Measurements from ENCODE around the gene EIF3I. TPM values are rescaled to one million over a fixed set of nuclear protein-coding genes. Genes with fewer than 3 reads are reported as not detected.
"Not testable (repeated sequence)": the region's sequence is repeated elsewhere in the genome, so short reads cannot be mapped to it uniquely, and the experiment has no call there.

EIF3I gene
- polyA plus RNA-seq, 4 donors: 147 to 179 (median 174) TPM

DNA sequence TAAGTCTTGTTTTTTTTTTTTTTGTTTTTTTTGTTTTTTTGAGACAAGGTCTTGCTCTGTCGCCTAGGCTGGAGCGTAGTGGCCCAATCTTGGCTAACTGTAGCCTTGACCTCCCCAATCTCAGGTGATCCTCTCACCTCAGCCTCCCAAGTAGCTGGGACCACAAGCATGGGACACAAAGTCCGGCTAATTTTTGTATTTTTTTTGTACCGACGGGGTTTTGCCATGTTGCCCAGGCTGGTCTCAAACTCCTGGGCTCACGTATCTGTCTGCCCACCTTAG is 35.0 kb downstream of the EIF3I start:
- DNase-seq (ENCODE audit: low read depth in 4 of 4, low spot score in 2 of 4): no peak

DNA sequence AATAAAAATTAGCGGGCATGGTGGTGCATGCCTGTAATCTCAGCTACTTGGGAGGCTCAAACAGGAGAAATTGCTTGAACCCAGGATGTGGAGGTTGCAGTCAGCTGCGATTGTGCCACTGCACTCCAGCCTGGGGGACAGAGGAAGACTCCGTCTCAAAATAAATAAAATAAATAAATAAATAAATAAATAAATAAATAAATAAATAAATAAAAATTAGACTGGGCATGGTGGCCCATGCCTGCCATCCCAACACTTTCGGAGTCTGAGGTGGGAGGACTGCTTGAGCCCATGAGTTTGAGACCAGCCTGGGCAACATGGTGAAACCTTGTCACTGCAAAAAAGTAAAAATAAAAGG is 41.0 kb downstream of the EIF3I start:
- not testable (repeated sequence) for DNase-seq (ENCODE audit: low read depth in 4 of 4, low spot score in 2 of 4)

GRCh38 chr1:32263744-32264143 is 41.5 kb downstream of the EIF3I start:
- DNase-seq (ENCODE audit: low read depth in 4 of 4, low spot score in 2 of 4): no peak

DNA sequence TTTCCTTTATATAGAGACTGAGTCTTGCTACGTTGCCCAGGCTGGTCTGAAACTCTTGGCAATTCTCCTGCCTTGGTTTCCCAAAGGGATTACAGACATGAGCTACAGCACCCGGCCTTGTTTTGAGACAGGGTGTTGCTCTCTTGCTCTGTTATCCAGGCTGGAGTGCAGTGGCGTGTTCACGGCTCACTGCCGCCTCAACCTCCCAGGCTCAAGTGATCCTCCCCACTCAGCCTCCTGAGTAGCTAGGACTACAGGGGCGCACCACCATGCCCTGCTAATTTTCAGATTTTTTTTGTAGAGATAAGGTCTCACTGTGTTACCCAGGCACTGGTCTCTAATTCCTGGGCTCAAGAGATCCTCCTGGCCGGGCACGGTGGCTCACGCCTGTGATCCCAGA is 43.6 kb downstream of the EIF3I start:
- no peak for DNase-seq (ENCODE audit: low read depth in 4 of 4, low spot score in 2 of 4)

DNA sequence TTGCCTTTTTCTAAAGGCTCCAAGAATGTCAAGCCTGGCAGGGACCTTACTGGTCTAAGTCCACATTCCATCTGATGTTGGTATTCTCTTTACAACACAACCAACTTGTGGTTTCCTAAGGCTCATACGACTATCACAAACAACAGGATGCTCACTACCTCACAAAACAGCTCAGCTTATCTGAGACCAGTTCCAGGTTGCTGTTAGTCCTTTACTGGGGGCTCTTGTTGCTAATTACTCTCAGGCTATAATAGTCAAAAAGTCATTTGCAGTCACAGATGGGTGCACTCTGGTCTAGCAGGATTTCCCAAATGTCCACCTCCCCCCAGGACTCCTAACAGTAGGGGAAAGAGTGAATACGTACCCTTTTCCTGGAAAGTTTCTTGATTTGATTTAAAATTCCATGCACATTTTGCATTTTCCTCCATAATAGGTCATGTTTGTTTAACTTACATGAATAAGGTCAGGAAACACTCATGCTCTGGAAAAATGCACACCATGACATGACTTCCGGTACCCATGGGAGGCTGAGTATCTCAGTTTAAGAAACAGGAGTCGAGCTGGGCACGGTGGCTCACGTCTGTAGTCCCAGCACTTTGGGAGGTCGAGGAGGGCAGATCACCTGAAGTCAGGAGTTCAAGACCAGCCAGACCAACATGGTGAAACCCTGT is 44.8 kb downstream of the EIF3I start:
- DNase-seq (ENCODE audit: low read depth in 4 of 4, low spot score in 2 of 4): no peak

DNA sequence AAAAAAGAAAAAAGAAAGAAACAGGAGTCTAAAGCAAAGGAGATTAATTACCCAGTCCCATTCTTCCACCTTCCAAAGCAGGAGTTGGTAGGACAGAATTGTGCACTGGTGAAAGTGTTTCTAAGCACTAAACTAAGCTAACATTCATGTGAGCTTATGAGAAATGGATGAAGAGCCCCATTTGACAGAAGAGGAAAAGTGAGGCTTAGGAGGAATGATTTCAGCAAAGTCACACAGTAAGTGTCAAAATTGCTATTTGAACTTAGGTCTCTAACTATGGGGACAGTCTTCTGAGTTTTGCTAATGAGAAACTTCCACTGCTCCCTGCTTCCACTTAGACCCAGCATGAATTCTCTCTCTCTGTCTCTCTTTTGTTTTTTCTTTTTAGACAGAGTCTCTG is 47.5 kb downstream of the EIF3I start:
- DNase-seq (ENCODE audit: low read depth in 4 of 4, low spot score in 2 of 4): no peak

DNA sequence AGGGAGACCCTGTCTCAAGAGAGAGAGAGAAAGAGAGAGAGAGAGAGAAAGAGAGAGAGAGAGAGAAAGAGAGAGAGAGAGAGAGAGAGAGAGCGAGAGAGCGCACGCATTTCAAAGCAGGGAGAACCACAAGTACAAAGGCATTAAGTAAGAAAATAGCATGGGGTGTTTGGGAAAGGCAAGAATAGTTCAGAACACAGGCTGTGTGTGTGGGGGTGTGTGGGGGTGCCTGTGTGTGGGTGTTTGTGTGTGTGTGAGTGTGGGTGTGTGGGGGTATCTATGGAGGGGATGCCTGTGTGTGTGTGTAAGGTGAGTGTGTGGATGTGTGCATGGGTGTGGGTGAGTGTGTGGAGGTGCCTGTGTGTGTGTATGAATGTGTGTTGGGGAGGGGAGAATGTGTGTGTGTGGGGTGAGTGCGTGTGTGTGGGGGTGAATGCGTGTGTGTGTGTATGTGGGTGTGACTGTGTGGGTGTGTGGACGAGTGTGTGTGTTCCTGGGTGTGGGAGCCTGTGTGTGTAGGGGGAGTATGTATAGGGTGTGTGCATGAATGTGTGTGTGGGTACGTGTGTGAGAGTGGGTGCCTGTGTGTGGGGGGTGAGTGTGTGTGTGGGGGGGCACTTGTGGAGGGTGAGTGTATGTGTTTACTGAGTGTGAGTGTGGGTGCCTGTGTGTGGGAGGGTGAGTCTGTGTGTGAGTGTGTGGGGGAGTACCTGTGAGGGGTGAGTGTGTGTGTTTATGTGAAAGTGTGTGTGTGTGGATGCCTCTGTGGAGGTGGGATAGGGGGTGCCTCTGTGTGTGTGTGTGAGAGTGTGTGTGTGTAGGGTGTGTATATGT is 50.6 kb downstream of the EIF3I start:
- DNase-seq (ENCODE audit: low read depth in 4 of 4, low spot score in 2 of 4): no peak

DNA sequence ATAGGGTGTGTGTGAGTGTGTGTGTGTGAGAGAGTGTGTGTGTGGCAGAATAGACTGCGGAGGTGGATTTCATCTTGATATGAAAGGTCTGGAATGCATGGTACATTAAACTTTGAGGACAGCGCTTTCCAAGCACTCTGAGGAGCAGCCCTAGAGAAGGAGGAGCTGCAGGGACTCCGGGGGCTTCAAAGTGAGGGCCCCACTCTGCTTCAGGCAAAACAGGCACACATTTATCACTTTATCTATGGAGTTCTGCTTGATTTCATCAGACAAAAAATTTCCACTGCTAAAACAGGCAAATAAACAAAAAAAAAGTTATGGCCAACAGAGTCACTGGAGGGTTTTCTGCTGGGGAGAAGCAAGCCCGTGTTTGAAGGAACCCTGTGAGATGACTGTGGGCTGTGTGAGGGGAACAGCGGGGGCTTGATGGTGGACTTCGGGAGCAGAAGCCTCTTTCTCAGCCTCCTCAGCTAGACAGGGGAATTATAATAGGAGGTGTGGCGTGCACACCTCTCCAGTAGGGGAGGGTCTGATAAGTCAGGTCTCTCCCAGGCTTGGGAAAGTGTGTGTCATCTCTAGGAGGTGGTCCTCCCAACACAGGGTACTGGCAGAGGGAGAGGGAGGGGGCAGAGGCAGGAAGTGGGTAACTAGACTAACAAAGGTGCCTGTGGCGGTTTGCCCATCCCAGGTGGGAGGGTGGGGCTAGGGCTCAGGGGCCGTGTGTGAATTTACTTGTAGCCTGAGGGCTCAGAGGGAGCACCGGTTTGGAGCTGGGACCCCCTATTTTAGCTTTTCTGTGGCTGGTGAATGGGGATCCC is 51.4 kb downstream of the EIF3I start:
- DNase-seq (ENCODE audit: low read depth in 4 of 4, low spot score in 2 of 4): no peak

GRCh38 chr1:32274646-32275340 is 52.6 kb downstream of the EIF3I start:
- no peak for DNase-seq (ENCODE audit: low read depth in 4 of 4, low spot score in 2 of 4)

DNA sequence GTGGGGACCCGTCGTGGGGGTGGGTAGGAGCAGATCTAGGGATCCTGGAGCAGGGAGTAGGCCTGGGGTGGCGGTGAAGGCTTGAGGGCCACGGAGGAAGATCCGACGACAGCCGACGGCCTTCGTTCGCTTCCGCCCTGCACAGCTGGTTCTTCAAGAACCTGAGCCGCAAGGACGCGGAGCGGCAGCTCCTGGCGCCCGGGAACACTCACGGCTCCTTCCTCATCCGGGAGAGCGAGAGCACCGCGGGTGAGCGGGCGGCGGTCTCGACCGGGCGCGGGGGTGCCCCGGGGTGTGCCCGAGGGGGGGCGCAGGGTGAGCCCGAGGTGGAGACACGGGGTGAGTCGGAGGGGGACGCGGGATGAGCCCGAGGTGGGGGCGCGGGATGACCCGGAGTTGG is 53.2 kb downstream of the EIF3I start:
- no peak for DNase-seq (ENCODE audit: low read depth in 4 of 4, low spot score in 2 of 4)

DNA sequence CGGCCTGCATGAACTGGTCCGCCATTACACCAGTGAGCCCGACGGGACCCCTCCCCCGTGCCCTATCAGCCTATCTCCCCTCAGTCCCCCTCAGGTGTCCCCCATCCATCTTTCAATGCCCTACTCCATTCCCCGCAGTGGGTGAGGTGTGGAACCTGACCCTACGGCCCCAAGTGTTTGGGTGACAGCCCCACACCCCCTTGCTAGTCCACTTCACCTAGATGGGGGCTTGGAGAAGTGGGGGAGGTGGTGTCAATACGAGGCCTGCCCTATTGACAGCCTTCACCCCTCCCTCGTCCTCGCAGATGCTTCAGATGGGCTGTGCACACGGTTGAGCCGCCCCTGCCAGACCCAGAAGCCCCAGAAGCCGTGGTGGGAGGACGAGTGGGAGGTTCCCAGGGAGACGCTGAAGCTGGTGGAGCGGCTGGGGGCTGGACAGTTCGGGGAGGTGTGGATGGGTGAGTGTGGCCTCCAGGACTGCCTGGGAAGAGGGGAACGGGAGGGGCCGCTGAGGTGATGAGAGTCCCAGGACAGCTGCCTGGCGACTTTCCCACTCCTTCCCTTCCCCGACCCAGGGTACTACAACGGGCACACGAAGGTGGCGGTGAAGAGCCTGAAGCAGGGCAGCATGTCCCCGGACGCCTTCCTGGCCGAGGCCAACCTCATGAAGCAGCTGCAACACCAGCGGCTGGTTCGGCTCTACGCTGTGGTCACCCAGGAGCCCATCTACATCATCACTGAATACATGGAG is 54.0 kb downstream of the EIF3I start:
- DNase-seq (ENCODE audit: low read depth in 4 of 4, low spot score in 2 of 4): no peak

Other genes starting within 250 kb of the EIF3I start
- gene KHDRBS1, start 208.5 kb upstream of the EIF3I start, polyA plus RNA-seq (ENCODE audit: insufficient read length in 4 of 4): 100 to 1,000 TPM; 229 to 267 (median 247) TPM
- 10 to 100 TPM; 17.9 to 25.5 (median 20.4) TPM for gene TMEM39B, start 149.5 kb upstream of the EIF3I start, polyA plus RNA-seq (ENCODE audit: insufficient read length in 4 of 4)
- 10 to 100 TPM; 27.8 to 36.3 (median 35.9) TPM for gene KPNA6, start 114.4 kb upstream of the EIF3I start, polyA plus RNA-seq (ENCODE audit: insufficient read length in 4 of 4)
- gene TXLNA, start 42.7 kb upstream of the EIF3I start, polyA plus RNA-seq (ENCODE audit: insufficient read length in 4 of 4): 10 to 100 TPM; 43.3 to 49.8 (median 45.9) TPM
- gene CCDC28B, start 21.8 kb upstream of the EIF3I start, polyA plus RNA-seq (ENCODE audit: insufficient read length in 4 of 4): 10 to 100 TPM; 21.0 to 30.9 (median 27.7) TPM
- 10 to 100 TPM in 2 of 4 donors, 1 to 10 TPM in 2; 6.8 to 10.7 (median 8.7) TPM for gene IQCC, start 16.7 kb upstream of the EIF3I start, polyA plus RNA-seq (ENCODE audit: insufficient read length in 4 of 4)
- 1 to 10 TPM in 2 of 4 donors, under 1 TPM in 2; 0.21 to 2.4 (median 1.4) TPM for gene DCDC2B, start 13.3 kb upstream of the EIF3I start, polyA plus RNA-seq (ENCODE audit: insufficient read length in 4 of 4)
- gene TMEM234, start 54 bp upstream of the EIF3I start, polyA plus RNA-seq (ENCODE audit: insufficient read length in 4 of 4): 10 to 100 TPM; 20.2 to 32.3 (median 27.1) TPM
- 10 to 100 TPM in 2 of 4 donors, 1 to 10 TPM in 2; 8.6 to 12.5 (median 10.0) TPM for gene FAM167B, start 24.8 kb downstream of the EIF3I start, polyA plus RNA-seq (ENCODE audit: insufficient read length in 4 of 4)
- 1 to 10 TPM; 4.3 to 6.9 (median 6.1) TPM for gene LCK, start 28.9 kb downstream of the EIF3I start, polyA plus RNA-seq (ENCODE audit: insufficient read length in 4 of 4)
- gene HDAC1, start 69.7 kb downstream of the EIF3I start, polyA plus RNA-seq (ENCODE audit: insufficient read length in 4 of 4): 100 to 1,000 TPM; 159 to 219 (median 180) TPM
- 100 to 1,000 TPM; 389 to 551 (median 440) TPM for gene MARCKSL1, start 113.8 kb downstream of the EIF3I start, polyA plus RNA-seq (ENCODE audit: insufficient read length in 4 of 4)
- 10 to 100 TPM in 1 of 4 donors, 1 to 10 TPM in 3; 2.8 to 10.6 (median 8.5) TPM for gene FAM229A, start 140.1 kb downstream of the EIF3I start, polyA plus RNA-seq (ENCODE audit: insufficient read length in 4 of 4)
- gene TSSK3, start 140.1 kb downstream of the EIF3I start, polyA plus RNA-seq (ENCODE audit: insufficient read length in 4 of 4): 1 to 10 TPM; 2.0 to 9.1 (median 5.1) TPM
- gene BSDC1, start 172.0 kb downstream of the EIF3I start, polyA plus RNA-seq (ENCODE audit: insufficient read length in 4 of 4): 10 to 100 TPM; 60.6 to 69.4 (median 63.3) TPM
- gene ZBTB8B, start 242.7 kb downstream of the EIF3I start, polyA plus RNA-seq (ENCODE audit: insufficient read length in 4 of 4): 1 to 10 TPM in 2 of 4 donors, under 1 TPM in 2; 0.73 to 2.1 (median 1.4) TPM

All from left renal cortex interstitium (tissue), 4 donors.